ENCODE data around the gene DKK1.
"Not testable (repeated sequence)": the region's sequence is repeated elsewhere in the genome, so short reads cannot be mapped to it uniquely, and the experiment has no call there.

The DKK1 gene

GRCh38 chr10:52318822-52319464, 4.9 kb downstream of the DKK1 start:
- DNase-seq = no peak

- DNase-seq = no peak
These were observed 5.8 kb downstream of the DKK1 start for GRCh38 chr10:52319926-52320325.

- no peak for DNase-seq
These were observed 8.2 kb downstream of the DKK1 start for GRCh38 chr10:52322323-52322722.

GRCh38 chr10:52322936-52323335, 8.9 kb downstream of the DKK1 start:
- no peak for DNase-seq

- DNase-seq = no peak
These were observed 12.3 kb downstream of the DKK1 start for GRCh38 chr10:52326382-52326781.

GRCh38 chr10:52331638-52332364, 17.7 kb downstream of the DKK1 start:
- no peak for DNase-seq

GRCh38 chr10:52332815-52333214, 18.7 kb downstream of the DKK1 start:
- no peak for DNase-seq

GRCh38 chr10:52334595-52334994, 20.5 kb downstream of the DKK1 start:
- no peak for DNase-seq

- DNase-seq = no peak
These were observed 21.6 kb downstream of the DKK1 start for GRCh38 chr10:52335665-52336064.

GRCh38 chr10:52337225-52337624, 23.1 kb downstream of the DKK1 start:
- DNase-seq = no peak

GRCh38 chr10:52343439-52343838, 29.4 kb downstream of the DKK1 start:
- peak; percentile 49 for DNase-seq

- DNase-seq = no peak
These were observed 32.6 kb downstream of the DKK1 start for GRCh38 chr10:52346394-52347326.

GRCh38 chr10:52347327-52347667, 33.2 kb downstream of the DKK1 start:
- DNase-seq = no peak

- DNase-seq = no peak
These were observed 34.0 kb downstream of the DKK1 start for GRCh38 chr10:52348037-52348564.

GRCh38 chr10:52351914-52352330, 37.8 kb downstream of the DKK1 start:
- no peak for DNase-seq

- no peak for DNase-seq
These were observed 39.1 kb downstream of the DKK1 start for GRCh38 chr10:52353205-52353604.

GRCh38 chr10:52353960-52354394, 39.9 kb downstream of the DKK1 start:
- no peak for DNase-seq

GRCh38 chr10:52357971-52358370, 43.9 kb downstream of the DKK1 start:
- DNase-seq = no peak

- no peak for DNase-seq
These were observed 45.4 kb downstream of the DKK1 start for GRCh38 chr10:52359441-52359840.

- not testable (repeated sequence) for DNase-seq
These were observed 51.7 kb downstream of the DKK1 start for GRCh38 chr10:52365547-52366432.

Data from NCI-H2227 treated with DMSO at 0.1 percent for 48 hours (cell line).